HG03097 (cell line): ENCODE results near the gene SBNO2.

Source experiments
- ATAC-seq: cut with Tn5 transposase; IDR thresholded peaks from one replicate; pipeline ENCODE4 v1.9.1; 2021; ENCODE audit not compliant: unreplicated experiment, low FRiP score

The SBNO2 gene, protein sequence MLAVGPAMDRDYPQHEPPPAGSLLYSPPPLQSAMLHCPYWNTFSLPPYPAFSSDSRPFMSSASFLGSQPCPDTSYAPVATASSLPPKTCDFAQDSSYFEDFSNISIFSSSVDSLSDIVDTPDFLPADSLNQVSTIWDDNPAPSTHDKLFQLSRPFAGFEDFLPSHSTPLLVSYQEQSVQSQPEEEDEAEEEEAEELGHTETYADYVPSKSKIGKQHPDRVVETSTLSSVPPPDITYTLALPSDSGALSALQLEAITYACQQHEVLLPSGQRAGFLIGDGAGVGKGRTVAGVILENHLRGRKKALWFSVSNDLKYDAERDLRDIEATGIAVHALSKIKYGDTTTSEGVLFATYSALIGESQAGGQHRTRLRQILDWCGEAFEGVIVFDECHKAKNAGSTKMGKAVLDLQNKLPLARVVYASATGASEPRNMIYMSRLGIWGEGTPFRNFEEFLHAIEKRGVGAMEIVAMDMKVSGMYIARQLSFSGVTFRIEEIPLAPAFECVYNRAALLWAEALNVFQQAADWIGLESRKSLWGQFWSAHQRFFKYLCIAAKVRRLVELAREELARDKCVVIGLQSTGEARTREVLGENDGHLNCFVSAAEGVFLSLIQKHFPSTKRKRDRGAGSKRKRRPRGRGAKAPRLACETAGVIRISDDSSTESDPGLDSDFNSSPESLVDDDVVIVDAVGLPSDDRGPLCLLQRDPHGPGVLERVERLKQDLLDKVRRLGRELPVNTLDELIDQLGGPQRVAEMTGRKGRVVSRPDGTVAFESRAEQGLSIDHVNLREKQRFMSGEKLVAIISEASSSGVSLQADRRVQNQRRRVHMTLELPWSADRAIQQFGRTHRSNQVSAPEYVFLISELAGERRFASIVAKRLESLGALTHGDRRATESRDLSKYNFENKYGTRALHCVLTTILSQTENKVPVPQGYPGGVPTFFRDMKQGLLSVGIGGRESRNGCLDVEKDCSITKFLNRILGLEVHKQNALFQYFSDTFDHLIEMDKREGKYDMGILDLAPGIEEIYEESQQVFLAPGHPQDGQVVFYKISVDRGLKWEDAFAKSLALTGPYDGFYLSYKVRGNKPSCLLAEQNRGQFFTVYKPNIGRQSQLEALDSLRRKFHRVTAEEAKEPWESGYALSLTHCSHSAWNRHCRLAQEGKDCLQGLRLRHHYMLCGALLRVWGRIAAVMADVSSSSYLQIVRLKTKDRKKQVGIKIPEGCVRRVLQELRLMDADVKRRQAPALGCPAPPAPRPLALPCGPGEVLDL (N-terminal part only)

DNA sequence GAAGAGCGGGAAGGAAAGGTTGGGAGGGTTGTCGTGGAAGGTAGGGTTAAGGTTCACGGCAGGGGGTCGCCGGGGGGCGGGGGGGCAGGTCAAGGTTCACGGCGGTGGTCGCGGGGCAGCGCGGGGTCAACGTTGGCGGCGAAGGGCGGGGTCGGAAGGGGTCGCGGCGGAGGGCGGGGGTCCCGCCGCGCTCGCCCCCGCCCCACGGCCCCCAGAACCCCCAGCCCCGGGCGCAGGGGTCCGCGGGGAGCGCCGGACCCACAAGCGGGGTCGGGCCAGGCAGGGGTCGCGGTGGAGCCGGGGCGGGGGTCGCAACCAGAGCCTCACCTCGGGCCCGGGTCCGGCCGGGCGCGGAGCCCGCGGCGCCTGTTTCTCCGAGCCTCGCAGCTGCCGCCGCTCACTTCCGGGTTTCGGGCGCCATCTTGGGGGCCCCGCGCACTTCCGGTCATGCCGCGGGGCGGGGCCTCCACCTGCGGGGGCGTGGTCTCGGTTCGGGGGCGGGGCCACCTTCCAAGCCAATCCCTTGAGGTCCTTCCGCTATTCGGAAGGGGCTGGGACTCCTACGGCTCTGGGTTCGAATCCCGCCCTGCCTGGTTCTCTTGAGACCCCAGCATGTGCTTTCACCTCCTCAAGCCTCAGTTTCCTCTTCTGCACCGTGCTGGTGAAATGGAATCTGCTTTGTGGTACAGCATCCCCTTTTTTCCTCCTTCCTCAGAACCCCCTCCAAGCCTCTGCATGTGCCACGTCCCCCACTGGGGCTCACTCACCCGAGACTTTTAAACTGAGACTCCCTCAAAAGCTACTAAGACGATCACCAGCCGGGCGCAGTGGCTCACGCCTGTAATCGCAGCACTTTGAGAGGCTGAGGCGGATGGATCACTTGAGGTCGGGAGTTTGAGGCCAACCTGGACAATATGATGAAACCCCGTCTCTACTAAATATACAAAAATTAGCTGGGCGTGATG is at the start of gene SBNO2:
Gene SBNO2 (minus strand): TSS at position 424 of the 965 bp plus-strand sequence. CDS start 19,992 bp downstream, outside the sequence.
- ATAC-seq, result peak; percentile 49

GRCh38 chr19:1223018-1223855 is 49.2 kb upstream of the SBNO2 start:
- ATAC-seq, result no peak

GRCh38 chr19:1222394-1222793 is 48.3 kb upstream of the SBNO2 start:
- no peak for ATAC-seq

DNA sequence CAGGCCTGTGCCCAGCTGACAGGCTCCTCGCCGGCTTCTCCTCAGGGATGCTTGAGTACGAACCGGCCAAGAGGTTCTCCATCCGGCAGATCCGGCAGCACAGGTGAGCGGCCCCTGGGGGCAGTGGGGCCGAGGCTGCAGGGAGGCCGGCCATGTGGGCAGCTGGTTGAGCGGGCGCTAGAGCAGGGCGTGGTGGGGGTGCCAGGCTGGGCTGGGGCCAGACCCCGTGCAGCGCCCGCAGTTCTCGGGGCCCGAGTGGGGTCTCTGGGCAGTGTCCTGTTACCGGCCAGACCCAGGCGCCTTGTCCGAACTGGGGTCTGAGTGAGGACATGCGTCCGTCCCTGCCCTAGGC is 47.8 kb upstream of the SBNO2 start:
- no peak for ATAC-seq

- no peak for ATAC-seq
Observed at GRCh38 chr19:1220976-1221903, 47.2 kb upstream of the SBNO2 start.

DNA sequence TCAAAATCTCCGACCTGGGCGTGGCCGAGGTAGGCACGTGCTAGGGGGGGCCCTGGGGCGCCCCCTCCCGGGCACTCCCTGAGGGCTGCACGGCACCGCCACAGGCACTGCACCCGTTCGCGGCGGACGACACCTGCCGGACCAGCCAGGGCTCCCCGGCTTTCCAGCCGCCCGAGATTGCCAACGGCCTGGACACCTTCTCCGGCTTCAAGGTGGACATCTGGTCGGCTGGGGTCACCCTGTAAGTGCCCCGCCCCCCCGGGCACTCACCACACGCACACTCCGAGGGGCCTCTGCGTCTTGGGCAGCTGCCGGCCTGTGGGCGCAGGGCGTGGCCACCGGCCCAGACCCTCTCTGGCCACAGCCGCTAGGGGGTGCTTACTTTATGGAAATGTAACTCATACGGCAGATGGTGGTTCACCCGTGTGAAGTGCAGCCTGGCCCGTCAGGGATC is 46.4 kb upstream of the SBNO2 start:
- ATAC-seq, result no peak

- ATAC-seq, result no peak
Observed at GRCh38 chr19:1219786-1220476, 45.9 kb upstream of the SBNO2 start.

DNA sequence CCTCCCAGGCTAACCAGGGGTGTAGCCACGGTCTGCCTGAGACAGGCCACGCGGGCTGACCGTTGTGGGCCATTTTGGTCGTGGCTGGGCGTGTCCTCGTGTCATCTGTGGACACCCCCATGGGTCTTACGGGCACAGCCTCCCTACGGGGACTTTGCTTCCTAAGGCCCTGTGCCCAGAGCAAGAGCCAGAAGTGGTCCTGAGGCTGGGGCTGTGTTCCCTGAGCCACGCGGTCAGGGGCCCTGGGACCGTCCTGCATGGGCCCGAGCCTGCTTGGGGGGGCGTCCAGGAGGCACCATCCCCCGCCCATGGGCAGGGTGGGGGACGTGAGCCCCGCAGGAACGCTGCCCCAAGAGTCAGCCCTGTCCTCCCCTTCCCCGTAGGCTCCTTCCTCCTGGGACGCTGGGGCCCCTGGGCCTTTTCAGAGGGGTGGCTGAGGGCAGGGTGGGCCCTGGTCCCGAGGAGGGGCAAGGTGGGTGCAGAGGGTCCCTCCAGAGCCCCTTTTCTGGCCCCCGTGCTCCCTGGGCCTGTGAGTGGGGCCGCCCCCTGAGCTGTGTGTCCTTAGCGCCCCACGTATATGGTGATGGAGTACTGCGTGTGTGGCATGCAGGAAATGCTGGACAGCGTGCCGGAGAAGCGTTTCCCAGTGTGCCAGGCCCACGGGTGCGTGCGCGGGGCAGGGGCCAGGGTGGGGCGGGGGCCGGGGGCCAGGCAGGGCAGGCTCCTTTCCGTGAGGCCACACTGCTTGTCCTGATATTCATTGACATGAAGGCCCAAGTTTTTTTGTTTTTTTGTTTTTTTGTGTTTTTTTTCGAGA is 44.9 kb upstream of the SBNO2 start:
- no peak for ATAC-seq

GRCh38 chr19:1217366-1217765 is 43.3 kb upstream of the SBNO2 start:
- no peak for ATAC-seq

GRCh38 chr19:1216756-1217155 is 42.7 kb upstream of the SBNO2 start:
- ATAC-seq, result no peak

GRCh38 chr19:1214862-1215731 is 41.0 kb upstream of the SBNO2 start:
- no peak for ATAC-seq

DNA sequence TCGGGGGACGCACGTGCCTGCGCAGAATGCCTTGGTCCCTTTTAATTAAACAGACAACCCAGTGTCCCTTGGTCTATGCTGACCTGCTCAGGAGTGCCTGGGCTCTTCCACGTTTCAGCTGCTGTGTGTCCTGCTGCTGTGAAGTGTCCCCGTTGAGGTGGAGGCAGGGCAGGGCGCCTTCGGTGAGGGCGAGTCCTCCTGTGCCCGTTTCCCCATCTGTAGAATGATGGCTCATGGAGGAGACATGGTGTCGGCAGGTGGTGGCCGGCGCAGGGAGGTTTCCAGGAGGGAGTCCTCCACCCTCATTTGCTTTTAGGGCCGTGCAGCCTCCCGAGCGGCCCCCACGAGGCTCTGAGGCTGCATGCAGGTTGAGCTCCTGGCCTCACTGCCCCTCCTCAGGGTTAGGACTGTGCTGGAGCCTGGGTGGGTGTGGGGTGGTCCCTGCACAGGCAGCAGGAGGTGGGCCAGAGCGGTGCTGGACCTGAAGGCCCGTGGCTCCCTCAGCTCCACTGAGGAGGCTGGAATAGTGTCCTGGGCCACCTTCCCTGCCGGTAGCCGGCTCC is 40.3 kb upstream of the SBNO2 start:
- ATAC-seq, result no peak

- no peak for ATAC-seq
Observed at GRCh38 chr19:1213391-1214286, 39.6 kb upstream of the SBNO2 start.
